SK-N-MC (cell line): ENCODE measurements around the gene SLC4A2.

Experiments used
- EZH2 ChIP-seq: fragments of 200-600 bp; sonication (generic); IDR thresholded peaks from one replicate; pipeline ENCODE4 v1.6.1; 2017; ENCODE audit warnings: antibody characterized with exemption
- POLR2AphosphoS5 ChIP-seq: IDR thresholded peaks from 2 replicates; pipeline ENCODE4 v1.6.1; 2012; ENCODE audit warnings: mild to moderate bottlenecking, low read depth, low read length, borderline replicate concordance

- no peak for TF ChIP-seq EZH2
- TF ChIP-seq POLR2AphosphoS5 = no peak
These were observed 10.6 kb downstream of the SLC4A2 start for GRCh38 chr7:151069841-151070573.
